SJCRH30 (cell line): ENCODE results near the gene MED7. TPM values are rescaled to one million over a fixed set of nuclear protein-coding genes. Genes with fewer than 3 reads are reported as not detected.
A peak's percentile ranks its signal among the peaks of the same experiment; 100 is the strongest.

ENCODE experiments used
- DNase-seq, 2 experiments: peaks; one replicate each; pipeline ENCODE4 v3.0.0-alpha.2; 2015 to 2020
- H3K27ac ChIP-seq: fragments of 250-450 bp; sonication (Bioruptor Pico); 2 replicates; pipeline ENCODE4 v1.5.1; 2020; ENCODE audit warnings: mild to moderate bottlenecking, moderate library complexity
- H3K27me3 ChIP-seq: fragments of 250-450 bp; sonication (Bioruptor Pico); 2 replicates; pipeline ENCODE4 v1.5.1; 2020; ENCODE audit warnings: mild to moderate bottlenecking, moderate library complexity
- H3K36me3 ChIP-seq: fragments of 250-450 bp; sonication (Bioruptor Pico); 2 replicates; pipeline ENCODE4 v1.5.1; 2020; ENCODE audit warnings: mild to moderate bottlenecking, moderate library complexity
- H3K4me1 ChIP-seq: fragments of 250-450 bp; sonication (Bioruptor Pico); 2 replicates; pipeline ENCODE4 v1.5.1; 2020; ENCODE audit warnings: mild to moderate bottlenecking, moderate library complexity
- H3K4me3 ChIP-seq: fragments of 250-450 bp; sonication (Bioruptor Pico); 2 replicates; pipeline ENCODE4 v1.5.1; 2020; ENCODE audit warnings: mild to moderate bottlenecking, moderate library complexity
- H3K9me3 ChIP-seq: fragments of 250-450 bp; sonication (Bioruptor Pico); replicated peaks from 2 replicates; pipeline ENCODE4 v1.5.1; 2020; ENCODE audit warnings: mild to moderate bottlenecking, moderate library complexity
- total RNA-seq: library from RNA; depleted of rRNA; stranded (reverse); fragments of >200 nt; shearing (Covaris generic); gene quantifications from 2 replicates; pipeline ENCODE4 v1.2.3, GENCODE V29; 2014; rRNA removed

Gene MED7
- total RNA-seq, 1 experiment from 2014 or later: 16.4 TPM

DNA sequence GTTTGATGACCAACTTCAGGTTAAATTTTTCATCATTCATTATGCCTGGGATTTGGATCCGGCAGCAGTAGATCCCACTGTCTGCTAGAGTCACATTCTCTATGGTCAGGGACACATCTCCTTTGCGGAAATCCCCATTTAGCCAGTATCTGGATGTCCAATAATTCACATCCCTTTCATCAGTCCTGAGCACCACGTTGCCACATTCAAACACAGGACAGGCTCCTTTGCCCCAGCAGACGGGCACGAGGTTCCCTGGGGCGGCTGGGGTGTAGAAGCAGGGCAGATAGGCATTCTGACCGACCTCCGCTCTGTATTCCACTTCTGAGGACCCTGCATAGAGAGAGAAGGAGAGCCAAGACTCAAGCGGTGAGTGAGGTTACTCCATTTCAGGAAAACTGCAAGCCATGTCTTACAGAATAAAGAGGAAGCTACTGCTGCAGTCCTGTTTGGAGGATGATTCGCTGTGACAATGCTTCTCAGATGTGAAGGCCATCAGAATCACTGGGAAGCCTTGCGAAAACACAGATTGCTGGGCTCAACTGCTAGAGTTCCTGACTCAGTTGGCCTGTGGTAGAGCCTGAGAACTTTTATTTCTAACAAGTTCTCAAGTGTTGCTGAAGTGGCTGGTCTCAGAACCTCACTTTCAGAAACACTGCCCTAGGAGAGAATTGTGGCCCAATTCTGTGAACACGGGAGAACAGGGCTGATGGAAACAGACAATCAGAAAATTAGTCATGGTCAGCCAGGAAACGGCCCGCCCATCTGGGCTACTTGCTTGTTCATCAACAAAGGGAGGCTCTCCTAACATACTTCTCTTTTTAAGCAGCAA is 35.8 kb downstream of the MED7 start:
- Histone ChIP-seq H3K4me1 (peaks cover 12% of the 10 kb centered on the region), H3K4me3 (no peak overlapping the region), H3K27me3 (no peaks in the 10 kb centered on the region), H3K36me3 (no peaks in the 10 kb centered on the region), H3K27ac (peak overlapping the region; percentile 56), H3K9me3 (no peaks in the 10 kb centered on the region)
- peak; percentile 28 to 55 for DNase-seq

DNA sequence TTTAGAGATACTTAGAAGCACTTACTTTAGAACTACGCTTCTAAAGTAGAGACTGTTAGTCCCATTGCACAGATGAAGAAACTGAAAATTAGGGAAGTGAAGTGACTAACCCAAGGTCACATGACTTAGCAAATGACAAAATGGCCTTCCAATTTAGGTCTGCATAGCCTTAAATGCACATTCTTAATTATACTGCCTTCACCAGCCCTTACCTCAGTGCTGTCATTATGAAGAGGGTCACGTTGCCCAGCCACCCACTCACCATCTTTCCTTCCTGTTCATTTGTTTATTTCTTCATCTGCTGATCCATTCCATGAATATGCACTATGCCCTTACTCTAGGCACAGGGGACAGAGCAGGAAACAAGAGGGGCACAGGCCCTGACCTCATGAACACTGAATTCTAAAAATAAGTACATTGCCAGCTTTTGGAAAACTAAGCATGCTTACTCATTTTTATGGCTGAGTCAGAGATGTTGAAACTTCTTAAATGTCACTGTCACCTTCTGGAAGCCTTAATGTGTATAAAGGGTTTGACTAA is 42.5 kb downstream of the MED7 start:
- Histone ChIP-seq H3K27ac (no peak overlapping the region), H3K9me3 (no peaks in the 10 kb centered on the region; the same call in 1 of the 2 replicates), H3K4me1 (no peaks in the 10 kb centered on the region), H3K36me3 (no peaks in the 10 kb centered on the region), H3K4me3 (no peak overlapping the region), H3K27me3 (no peaks in the 10 kb centered on the region)
- DNase-seq: no peak

DNA sequence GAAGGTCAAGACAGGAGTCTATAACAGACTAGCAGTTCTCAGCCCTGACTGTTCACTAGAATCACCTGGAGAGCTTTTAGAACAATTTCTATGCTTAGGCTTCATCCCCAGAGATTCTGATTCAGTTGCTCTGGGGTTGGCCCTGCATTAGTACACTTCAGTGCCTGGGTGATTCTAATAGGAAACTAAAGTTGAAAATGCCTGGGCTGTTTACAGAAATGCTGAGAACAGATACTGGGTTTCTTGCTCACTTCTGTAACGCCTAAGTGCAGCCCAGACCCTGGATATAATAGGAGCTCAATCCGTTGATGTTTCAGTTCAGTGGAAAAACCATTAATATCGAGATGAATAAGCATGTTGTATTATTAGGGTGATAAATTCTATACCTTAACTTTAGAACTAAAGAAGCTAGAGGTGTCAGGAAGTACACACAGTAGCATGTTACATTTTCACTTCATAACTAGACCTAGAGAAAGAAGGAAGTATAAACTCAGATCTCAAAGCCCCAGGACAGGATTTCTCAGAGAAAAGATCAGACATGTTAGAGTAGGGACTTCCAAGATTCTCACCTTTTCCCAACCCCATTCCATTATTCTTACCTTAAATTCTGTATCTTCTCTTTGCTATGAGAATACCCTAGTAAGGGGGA is 54.2 kb downstream of the MED7 start:
- Histone ChIP-seq H3K9me3 (no peaks in the 10 kb centered on the region), H3K36me3 (no peaks in the 10 kb centered on the region), H3K4me1 (no peaks in the 10 kb centered on the region), H3K4me3 (no peak overlapping the region), H3K27ac (no peak overlapping the region), H3K27me3 (no peaks in the 10 kb centered on the region)
- DNase-seq: no peak

Other genes with a start within 250 kb of the MED7 start
- gene TIMD4, start 179.6 kb downstream of the MED7 start, total RNA-seq: not detected in 2 replicates
- gene HAVCR1, start 83.7 kb downstream of the MED7 start, total RNA-seq: 0.18 TPM in 1 of 2 replicates, not detected in the other
- gene HAVCR2, start 33.8 kb downstream of the MED7 start, total RNA-seq: 0.99 and 1.1 TPM in 2 replicates
- not detected in 2 replicates for gene GARIN3, start 23.4 kb upstream of the MED7 start, total RNA-seq
- gene ITK, start 38.0 kb upstream of the MED7 start, total RNA-seq: not detected in 2 replicates
- gene CYFIP2, start 123.3 kb upstream of the MED7 start, total RNA-seq: 1.3 and 2.8 TPM in 2 replicates